Ovary (tissue), 9 donors: ENCODE measurements around the gene MYOM1. TPM values are rescaled to one million over a fixed set of nuclear protein-coding genes. Genes with fewer than 3 reads are reported as not detected.

ENCODE experiments used
- DNase-seq, 5 donors: peaks; one replicate each; pipeline ENCODE4 v3.0.0-alpha.2; 2019 to 2020
- H3K27ac ChIP-seq, 2 donors: fragments of 200-600 bp; one replicate each; pipeline versions ENCODE4 v1.5.1 to v1.8.0; 2019 to 2022
- H3K27me3 ChIP-seq: fragments of 200-600 bp; one replicate; pipeline ENCODE4 v1.8.0; 2022
- H3K36me3 ChIP-seq: fragments of 200-600 bp; sonication (generic); one replicate; pipeline ENCODE4 v1.5.1; 2019
- H3K4me1 ChIP-seq: one replicate; pipeline ENCODE4 v1.8.1; 2013; ENCODE audit warnings: mild to moderate bottlenecking, moderate library complexity; ENCODE audit not compliant: insufficient read depth
- H3K4me3 ChIP-seq: fragments of 200-600 bp; sonication (generic); one replicate; pipeline ENCODE4 v1.5.1; 2017
- H3K9me3 ChIP-seq, 2 donors: fragments of 200-600 bp in 1 of 2; sonication (generic) in 1 of 2; one replicate each; pipeline versions ENCODE4 v1.5.1 to v1.8.1; 2013 to 2019; ENCODE audit warnings: mild to moderate bottlenecking in 1 of 2, moderate library complexity in 1 of 2
- EP300 ChIP-seq: sonication (generic); formaldehyde crosslinking; IDR thresholded peaks from one replicate; pipeline ENCODE4 v1.6.1; 2017; ENCODE audit warnings: antibody characterized with exemption
- POLR2A ChIP-seq: fragments of 450-650 bp; IDR thresholded peaks from one replicate; pipeline ENCODE4 v1.6.1; 2017; ENCODE audit warnings: antibody characterized with exemption, mild to moderate bottlenecking, moderate library complexity
- WGBS, 3 donors: extraction: QIAGEN DNeasy Blood & Tissue Kit in 1 of 3; methylation state at CpG; one replicate each; pipeline versions ENCODE4 v1.1.5 to v1.1.7; 2013 to 2017; 5-methylcytosine and 5-hydroxymethylcytosine counted together
- intact Hi-C, 4 donors: fragments of 100-400 bp; cut with DNase I; formaldehyde crosslinking; loops; one replicate each; pipeline versions ENCODE4 v1.11.0 to v1.15.1; 2022 to 2023
- polyA plus RNA-seq, 2 donors: library from polyadenylated mRNA; stranded (reverse); fragments of 200-250 nt in 1 of 2; fragments of 350-450 nt in 1 of 2; fragmentation: Illumina TruSeq in 1 of 2; extraction: RNeasy Lipid Tissue Mini Kit (QIAGEN cat#74804) in 1 of 2; gene quantifications; one replicate each; pipeline ENCODE4 v1.2.3, GENCODE V29; 2013 to 2014
- total RNA-seq, 7 donors: library from RNA; depleted of rRNA in 2 of 7; stranded (reverse); fragments of >200 nt in 2 of 7; fragmentation: NEBNext Ultra II Directional in 3 of 7; extraction: Animal tissue kit (Norgen Biotek cat#: 25700) in 3 of 7; gene quantifications; one replicate each; pipeline versions ENCODE4 v1.1.0 to v1.2.4, GENCODE V29; 2016 to 2023
- TF ChIP-seq, protein P1 (sequence below), 3 donors: fragments of 450-650 bp in 2 of 3; fragments of 200-600 bp in 1 of 3; IDR thresholded peaks; one replicate each; pipeline versions ENCODE4 v1.5.1 to v1.8.0; 2016 to 2022; ENCODE audit warnings: antibody characterized with exemption in 3 of 3, mild to moderate bottlenecking in 1 of 3
- donor health status: DM: no; HTN: no; CAD: no; lungs with moderate emphysema.
- donor health status: DM: no; HTN: no; CAD: no.
- donor health status: Bipolar disorder and iron deficiency.
- donor health status: DM: yes; HTN: yes; CAD: no.
- donor health status: DM: no; HTN: no; CAD: no.
- donor health status: DM: yes; HTN: yes; CAD: no.

MYOM1 gene
- total and polyA plus RNA-seq, 9 donors = 0.69 to 21.0 (median 3.6) TPM

DNA sequence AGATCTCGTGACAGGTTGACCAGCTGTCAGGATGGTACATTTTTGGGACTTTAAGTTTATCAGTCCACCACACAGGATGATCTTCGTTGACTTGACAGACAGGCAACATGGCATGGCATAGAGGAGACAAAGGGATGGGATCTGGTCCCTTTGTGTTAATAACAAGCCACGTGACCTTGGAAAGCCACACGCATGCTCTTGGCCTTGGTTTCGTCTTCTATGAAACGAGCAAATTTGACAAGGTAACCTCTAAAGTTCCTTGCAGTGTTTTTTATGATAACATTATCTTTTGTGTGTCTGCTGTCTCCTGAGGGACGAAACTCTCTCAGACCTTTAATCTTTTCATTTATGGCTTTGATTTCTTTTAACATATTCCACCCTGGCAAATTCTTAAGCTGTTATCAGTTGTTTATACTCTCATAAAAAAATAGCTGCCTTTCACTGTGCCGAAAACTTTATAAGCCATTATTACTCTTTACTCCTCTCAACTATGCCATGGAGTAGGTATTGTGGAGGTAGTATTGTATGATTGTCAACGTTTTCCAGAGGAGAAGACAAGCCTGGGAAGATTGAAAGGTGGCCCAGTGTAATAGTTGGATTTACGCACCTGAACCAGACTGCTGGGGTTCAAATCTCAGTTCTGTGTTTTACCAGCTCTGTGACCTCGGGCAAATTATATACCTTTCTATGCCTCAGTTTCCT lies 81.3 kb downstream of the MYOM1 start:
- intact Hi-C loops = no loop called here
- Histone ChIP-seq H3K27me3 (no peaks in the 10 kb centered on the region), H3K4me3 (no peak overlapping the region), H3K4me1 (peaks cover 2% of the 10 kb centered on the region), H3K27ac (no peak overlapping the region), H3K9me3 (no peaks in the 10 kb centered on the region), H3K36me3 (no peaks in the 10 kb centered on the region)
- TF ChIP-seq POLR2A (no peak), EP300 (no peak)
- TF ChIP-seq, protein P1, sequence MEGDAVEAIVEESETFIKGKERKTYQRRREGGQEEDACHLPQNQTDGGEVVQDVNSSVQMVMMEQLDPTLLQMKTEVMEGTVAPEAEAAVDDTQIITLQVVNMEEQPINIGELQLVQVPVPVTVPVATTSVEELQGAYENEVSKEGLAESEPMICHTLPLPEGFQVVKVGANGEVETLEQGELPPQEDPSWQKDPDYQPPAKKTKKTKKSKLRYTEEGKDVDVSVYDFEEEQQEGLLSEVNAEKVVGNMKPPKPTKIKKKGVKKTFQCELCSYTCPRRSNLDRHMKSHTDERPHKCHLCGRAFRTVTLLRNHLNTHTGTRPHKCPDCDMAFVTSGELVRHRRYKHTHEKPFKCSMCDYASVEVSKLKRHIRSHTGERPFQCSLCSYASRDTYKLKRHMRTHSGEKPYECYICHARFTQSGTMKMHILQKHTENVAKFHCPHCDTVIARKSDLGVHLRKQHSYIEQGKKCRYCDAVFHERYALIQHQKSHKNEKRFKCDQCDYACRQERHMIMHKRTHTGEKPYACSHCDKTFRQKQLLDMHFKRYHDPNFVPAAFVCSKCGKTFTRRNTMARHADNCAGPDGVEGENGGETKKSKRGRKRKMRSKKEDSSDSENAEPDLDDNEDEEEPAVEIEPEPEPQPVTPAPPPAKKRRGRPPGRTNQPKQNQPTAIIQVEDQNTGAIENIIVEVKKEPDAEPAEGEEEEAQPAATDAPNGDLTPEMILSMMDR (IDR thresholded peaks at IDR 0.05) = no peak
- 38 to 57% (median 39%) methylated on average over 11 of the region's 11 CpGs for WGBS, 3 donors
- DNase-seq = no peak

DNA sequence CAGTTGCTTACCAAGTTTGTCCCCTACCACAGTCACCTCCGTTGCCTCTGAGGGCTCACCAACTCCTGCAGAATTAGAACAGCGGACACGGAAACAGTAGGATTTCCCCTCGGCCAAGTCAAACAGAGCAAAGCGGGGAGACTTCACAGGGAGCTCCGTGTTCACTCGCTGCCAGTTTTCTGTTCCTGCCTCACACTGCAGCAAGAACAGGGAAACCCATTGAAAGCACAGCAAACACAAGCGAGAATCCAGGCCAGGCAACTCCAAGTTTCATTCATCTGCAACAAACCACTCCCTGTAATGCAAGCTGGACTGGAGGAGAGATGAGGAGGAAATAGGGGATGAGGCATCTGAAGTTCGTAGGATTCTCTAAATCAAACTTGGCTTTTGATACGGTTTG lies 84.2 kb downstream of the MYOM1 start:
- TF ChIP-seq, protein P1 (IDR thresholded peaks at IDR 0.05) = no peak
- TF ChIP-seq POLR2A (no peak), EP300 (no peak)
- intact Hi-C loops = no loop called here

DNA sequence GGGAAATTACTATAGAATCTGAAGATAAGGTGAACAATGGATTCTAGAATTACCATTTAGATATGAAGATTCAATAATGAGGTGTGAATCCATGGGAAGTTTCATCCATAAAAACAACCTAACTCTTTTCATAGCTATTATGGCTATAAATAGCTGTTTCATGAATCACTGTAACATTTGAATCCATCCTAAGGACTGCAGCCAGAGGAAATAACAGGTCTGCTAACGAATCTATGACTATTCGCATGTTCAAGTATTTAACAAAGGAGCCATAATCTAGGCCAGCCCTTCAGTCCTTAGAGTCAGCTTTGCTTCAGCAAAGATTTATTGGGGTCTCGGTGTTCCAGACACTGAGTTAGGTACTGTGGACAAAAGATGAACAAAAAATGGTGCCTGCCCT lies 87.1 kb downstream of the MYOM1 start:
- Histone ChIP-seq H3K36me3 (no peaks in the 10 kb centered on the region), H3K4me1 (no peaks in the 10 kb centered on the region), H3K4me3 (no peak overlapping the region), H3K27me3 (no peaks in the 10 kb centered on the region), H3K9me3 (no peaks in the 10 kb centered on the region), H3K27ac (no peak overlapping the region)
- WGBS, 3 donors = 73 to 88% (median 88%) methylated on average over 3 of the region's 3 CpGs
- DNase-seq = no peak
- intact Hi-C loops = no loop called here
- no peak for TF ChIP-seq POLR2A

More for the DNA sequence above, 84.2 kb downstream of the MYOM1 start:
- DNase-seq = no peak
- Histone ChIP-seq H3K4me3 (no peak overlapping the region), H3K27me3 (no peaks in the 10 kb centered on the region), H3K9me3 (no peaks in the 10 kb centered on the region), H3K36me3 (no peaks in the 10 kb centered on the region), H3K27ac (no peak overlapping the region), H3K4me1 (peaks cover 2% of the 10 kb centered on the region)
- 89 to 90% (median 90%) methylated on average over 10 of the region's 10 CpGs for WGBS, 3 donors

DNA sequence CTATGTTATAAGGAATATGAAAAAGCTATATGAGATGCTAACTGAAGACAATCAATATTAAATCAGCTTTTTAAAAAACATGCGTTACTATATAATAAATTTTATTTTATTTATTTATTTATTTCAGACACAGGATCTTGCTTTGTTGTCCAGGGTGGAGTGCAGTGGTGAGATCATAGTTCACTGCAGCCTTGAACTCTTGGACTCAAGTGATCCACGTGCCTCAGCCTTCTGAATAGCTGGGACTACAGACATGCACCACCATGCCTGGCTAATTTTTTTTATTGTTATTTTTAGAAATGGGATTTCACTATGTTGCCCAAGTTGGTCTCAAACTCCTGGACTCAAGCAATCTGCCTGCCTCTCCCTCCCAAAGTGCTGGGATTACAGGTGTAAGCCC lies 89.4 kb downstream of the MYOM1 start:
- no peaks in the 10 kb centered on the region for H3K36me3 ChIP-seq
- H3K27me3 ChIP-seq = no peaks in the 10 kb centered on the region
- H3K9me3 ChIP-seq = no peaks in the 10 kb centered on the region
- H3K4me3 ChIP-seq = no peak overlapping the region
- no peak overlapping the region for H3K27ac ChIP-seq
- WGBS, 3 donors = 18 to 59% (median 23%) methylated on average over 2 of the region's 2 CpGs
- no peak for DNase-seq
- TF ChIP-seq, protein P1 (IDR thresholded peaks at IDR 0.05) = no peak
- TF ChIP-seq POLR2A (no peak), EP300 (no peak)
- H3K4me1 ChIP-seq = no peaks in the 10 kb centered on the region
- intact Hi-C loops = no loop called here

DNA sequence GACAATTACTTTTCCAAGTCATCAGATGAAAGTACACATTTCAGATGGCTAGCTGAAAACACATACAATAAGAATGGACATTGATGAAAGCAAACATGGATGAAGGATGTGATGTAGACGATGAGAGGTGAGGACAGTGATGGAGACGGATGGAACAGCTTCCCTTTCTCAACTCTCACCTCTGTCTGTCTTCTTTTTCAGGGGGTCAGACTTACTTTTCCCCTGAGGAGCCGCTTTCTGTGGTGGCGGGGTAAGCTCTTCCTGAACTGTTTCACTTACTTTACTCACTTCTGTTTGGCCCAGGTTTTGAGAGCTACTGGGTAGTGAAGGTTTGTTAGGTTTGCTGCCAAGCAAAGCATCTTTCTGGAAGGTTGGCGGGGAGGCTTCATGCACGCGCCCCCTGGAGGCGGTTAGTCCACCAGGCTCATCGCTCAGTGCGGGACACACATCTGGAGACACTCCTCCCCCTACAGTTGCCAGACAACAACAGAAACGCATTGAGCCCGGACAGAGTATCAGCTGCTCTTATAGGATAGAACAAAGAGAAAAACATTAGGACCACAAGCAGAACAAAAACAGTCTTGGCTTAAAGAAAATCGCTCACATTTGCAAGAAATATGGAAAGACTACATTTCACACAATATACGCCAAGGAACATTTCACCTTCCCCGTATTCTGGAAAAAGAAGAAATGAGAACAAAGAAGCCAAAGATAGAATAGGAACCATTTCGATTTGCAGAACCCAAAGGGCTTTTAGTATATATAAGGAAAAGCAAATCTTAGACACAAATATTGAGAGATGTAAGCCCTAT lies 90.5 kb downstream of the MYOM1 start:
- TF ChIP-seq, protein P1 (IDR thresholded peaks at IDR 0.05) = peak; percentile 45 to 61 (median 56)
- TF ChIP-seq POLR2A (no peak), EP300 (no peak)
- Histone ChIP-seq H3K9me3 (no peaks in the 10 kb centered on the region), H3K36me3 (no peaks in the 10 kb centered on the region), H3K4me3 (no peak overlapping the region), H3K4me1 (no peaks in the 10 kb centered on the region), H3K27ac (no peak overlapping the region), H3K27me3 (no peaks in the 10 kb centered on the region)
- 19 to 26% (median 25%) methylated on average over 16 of the region's 16 CpGs for WGBS, 3 donors
- intact Hi-C loops = no loop called here
- peak; percentile 73 to 90 (median 82) for DNase-seq
